ENCODE data around the gene APP. TPM values are rescaled to one million over a fixed set of nuclear protein-coding genes. Genes with fewer than 3 reads are reported as not detected.

APP gene
- total RNA-seq, 3 donors from 2014 or later: 56.2 to 61.1 (median 60.1) TPM

DNA sequence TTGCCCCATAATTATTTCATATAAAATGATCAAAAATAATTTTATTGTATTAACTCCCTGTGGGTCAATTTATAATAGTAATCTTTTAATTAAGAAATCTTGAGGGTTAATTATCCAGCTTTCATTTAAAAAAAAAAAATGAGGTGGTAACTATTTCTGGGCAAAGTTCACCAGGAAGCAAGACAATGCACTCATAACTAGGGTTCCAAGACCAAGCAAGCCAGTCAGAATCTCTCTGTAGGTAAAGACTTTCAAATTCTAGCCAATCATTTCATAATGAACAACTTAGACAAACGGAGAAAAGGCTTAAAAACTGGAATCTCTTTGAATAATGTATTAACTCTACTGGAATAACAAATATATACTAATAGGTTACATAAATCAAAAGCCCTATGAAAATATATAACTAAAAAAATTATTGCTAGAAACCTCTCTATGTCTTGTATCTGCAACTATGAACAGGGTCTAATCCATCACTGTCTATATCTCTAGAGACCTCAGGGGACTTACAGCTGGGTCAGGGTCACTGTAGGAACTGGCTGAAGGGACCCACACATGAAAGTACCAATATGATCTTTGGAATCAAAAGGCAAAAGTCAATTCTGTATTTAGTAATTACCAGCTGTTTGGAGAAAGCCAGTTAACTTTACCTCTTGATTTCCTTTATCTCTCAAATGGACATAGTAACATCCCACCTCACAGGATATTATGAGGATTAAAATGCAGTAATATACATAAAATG lies 43.3 kb downstream of the APP start:
- ATAC-seq (no peak), DNase-seq (no peak)
- Mint-ChIP-seq H3K27me3 (ENCODE audit: low read depth) (no peaks in the 10 kb centered on the region), H3K36me3 (ENCODE audit: insufficient read depth) (peaks cover 6% of the 10 kb centered on the region), H3K9me3 (no peaks in the 10 kb centered on the region), H3K4me3 (no peak overlapping the region), H3K4me1 (ENCODE audit: low read depth) (no peaks in the 10 kb centered on the region)

DNA sequence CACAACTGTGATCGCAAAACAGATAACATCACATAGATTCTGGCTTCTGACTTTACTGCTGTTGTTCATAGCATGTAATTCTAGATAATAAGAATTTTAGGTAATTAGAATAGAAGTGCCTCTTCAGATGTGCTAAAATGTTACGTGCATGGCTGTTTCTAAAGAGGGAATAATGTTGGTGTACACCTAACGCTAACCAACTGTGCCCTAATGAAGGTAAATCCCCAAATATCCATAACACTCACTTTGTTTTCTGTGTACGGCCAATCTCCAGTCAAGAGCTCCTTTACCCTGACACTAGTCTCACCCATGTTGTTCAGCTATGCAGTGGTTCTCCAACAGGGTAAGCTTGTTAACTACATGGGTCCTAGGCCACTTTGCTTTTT lies 44.4 kb downstream of the APP start:
- H3K27me3 Mint-ChIP-seq (ENCODE audit: low read depth): no peaks in the 10 kb centered on the region

DNA sequence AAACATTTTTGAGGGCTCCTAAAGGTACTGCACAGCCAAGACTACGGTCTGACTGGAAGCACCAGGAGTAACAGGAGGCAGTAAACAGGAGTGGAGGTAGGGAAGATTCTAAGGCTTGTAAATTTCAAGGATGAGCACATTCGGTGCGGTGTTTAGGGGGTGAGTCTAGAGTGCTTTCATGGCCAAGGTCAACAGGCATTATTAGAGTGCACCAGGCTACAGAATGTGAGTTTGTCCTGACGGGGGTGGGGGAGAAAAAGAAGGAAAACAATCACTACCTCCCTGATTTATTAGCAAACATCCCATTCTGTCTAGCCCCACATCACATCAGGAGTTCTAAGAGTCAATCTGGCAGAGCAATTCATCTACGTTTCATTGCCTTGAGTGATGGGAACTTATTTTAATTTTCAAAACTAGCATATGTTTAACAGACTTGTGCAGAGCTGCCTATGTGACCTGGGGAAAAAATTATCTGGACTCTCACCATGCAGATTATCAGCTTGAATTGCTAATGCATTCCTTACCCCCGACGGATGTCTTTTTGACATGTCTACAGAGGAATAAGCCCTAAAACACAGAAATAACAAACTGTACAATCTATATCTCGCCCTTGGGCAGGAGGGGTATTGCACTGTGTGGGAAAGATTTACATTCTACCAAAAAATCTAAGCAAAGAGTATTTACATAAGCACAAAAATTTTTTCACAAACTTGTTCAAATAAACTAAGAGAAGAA lies 45.0 kb downstream of the APP start:
- DNase-seq (no peak), ATAC-seq (no peak)
- Mint-ChIP-seq H3K36me3 (ENCODE audit: insufficient read depth) (peaks cover 6% of the 10 kb centered on the region), H3K27me3 (ENCODE audit: low read depth) (no peaks in the 10 kb centered on the region), H3K4me3 (no peak overlapping the region), H3K4me1 (ENCODE audit: low read depth) (no peaks in the 10 kb centered on the region), H3K9me3 (no peaks in the 10 kb centered on the region)

More for the DNA sequence above, 44.4 kb downstream of the APP start:
- H3K9me3 Mint-ChIP-seq: no peaks in the 10 kb centered on the region
- no peaks in the 10 kb centered on the region for H3K4me1 Mint-ChIP-seq (ENCODE audit: low read depth)
- no peak overlapping the region for H3K4me3 Mint-ChIP-seq
- no peak for DNase-seq
- no peak for ATAC-seq
- H3K36me3 Mint-ChIP-seq (ENCODE audit: insufficient read depth): peaks cover 6% of the 10 kb centered on the region

DNA sequence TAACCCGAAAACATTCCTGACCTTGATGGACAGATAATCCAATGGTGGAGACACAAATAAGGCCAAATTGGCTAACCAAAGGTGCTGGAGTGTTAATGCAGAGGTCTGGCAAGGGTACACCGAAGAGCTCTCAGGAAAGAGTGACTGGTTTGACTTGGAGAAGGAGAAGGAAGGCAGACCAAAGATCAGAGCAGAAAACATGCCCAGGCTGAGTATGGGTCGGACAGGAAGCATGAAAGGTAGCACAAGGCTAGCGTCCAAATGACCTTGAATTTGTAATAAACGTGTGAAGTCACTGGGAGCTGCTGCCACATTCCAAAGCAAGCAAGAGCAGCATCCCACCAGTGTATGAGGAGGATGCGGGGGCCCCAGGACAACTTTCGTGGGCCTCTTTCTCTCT lies 45.7 kb downstream of the APP start:
- no peak overlapping the region for H3K4me3 Mint-ChIP-seq
- H3K4me1 Mint-ChIP-seq (ENCODE audit: low read depth): no peaks in the 10 kb centered on the region
- no peaks in the 10 kb centered on the region for H3K27me3 Mint-ChIP-seq (ENCODE audit: low read depth)
- no peaks in the 10 kb centered on the region for H3K9me3 Mint-ChIP-seq
- no peak for DNase-seq
- ATAC-seq: no peak
- H3K36me3 Mint-ChIP-seq (ENCODE audit: insufficient read depth): peaks cover 6% of the 10 kb centered on the region

DNA sequence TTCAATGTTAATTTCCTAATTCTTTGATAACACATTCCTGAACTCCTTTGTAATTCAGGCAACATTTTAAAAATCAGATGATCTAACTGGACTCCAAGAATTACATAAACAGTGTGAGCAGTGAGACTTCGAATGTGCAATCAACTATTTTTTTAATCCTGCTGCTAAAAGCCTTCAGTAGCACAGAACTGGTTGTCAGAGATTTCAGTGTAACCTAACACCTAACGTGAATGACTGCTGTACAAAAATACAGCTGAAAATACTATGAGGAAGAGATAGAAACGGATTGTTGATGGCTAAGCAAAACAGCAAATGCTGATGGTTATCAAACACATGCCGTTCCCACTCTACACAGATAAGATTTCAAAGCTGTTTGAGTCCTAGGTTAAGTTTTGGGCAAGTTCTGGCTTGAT lies 46.1 kb downstream of the APP start:
- Mint-ChIP-seq H3K36me3 (ENCODE audit: insufficient read depth) (peaks cover 6% of the 10 kb centered on the region), H3K27me3 (ENCODE audit: low read depth) (no peaks in the 10 kb centered on the region)
- ATAC-seq: no peak

DNA sequence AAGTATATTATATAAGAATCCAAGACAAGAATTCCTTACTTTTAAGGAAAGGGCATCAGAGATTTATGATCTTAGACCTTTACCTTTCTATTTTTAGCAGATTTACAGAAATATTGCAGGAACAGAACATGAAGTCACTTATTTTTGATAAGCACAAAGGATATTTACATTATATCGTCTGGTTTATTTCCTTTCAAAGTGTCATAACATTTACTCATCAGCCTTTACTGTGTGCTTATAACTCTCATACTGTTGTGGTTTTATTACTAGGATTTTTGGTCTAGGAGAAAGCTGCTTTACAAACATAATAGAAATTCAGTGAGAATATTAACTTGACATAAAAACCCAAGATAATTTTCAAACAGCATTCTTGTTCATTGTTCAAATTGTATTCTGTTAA lies 47.6 kb downstream of the APP start:
- Mint-ChIP-seq H3K4me3 (no peak overlapping the region), H3K9me3 (no peaks in the 10 kb centered on the region), H3K36me3 (ENCODE audit: insufficient read depth) (no peaks in the 10 kb centered on the region), H3K4me1 (ENCODE audit: low read depth) (peaks cover 2% of the 10 kb centered on the region), H3K27me3 (ENCODE audit: low read depth) (no peaks in the 10 kb centered on the region)
- no peak for ATAC-seq
- DNase-seq: no peak

More for the DNA sequence above, 46.1 kb downstream of the APP start:
- Mint-ChIP-seq H3K9me3 (no peaks in the 10 kb centered on the region), H3K4me3 (no peak overlapping the region), H3K4me1 (ENCODE audit: low read depth) (peaks cover under 1% of the 10 kb centered on the region)
- no peak for DNase-seq

DNA sequence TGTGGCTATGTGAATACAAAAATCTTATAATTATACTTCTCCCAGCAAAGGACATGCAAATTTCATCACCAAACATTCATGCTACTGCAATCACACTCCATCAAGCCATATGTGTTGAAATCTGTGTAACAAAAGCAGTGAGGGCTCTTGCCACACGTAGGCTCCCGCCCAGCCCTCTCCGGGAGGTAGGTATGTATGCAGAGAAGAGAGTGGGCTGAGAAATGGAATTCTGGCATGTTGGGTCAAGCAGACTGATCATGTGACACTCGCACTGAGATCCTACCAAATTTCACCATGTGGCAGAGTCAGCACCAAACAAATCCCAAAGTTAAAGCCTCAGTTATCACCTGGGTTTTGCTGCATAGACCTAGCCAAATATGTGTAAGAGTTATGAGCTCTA lies 49.7 kb downstream of the APP start:
- no peaks in the 10 kb centered on the region for H3K9me3 Mint-ChIP-seq

DNA sequence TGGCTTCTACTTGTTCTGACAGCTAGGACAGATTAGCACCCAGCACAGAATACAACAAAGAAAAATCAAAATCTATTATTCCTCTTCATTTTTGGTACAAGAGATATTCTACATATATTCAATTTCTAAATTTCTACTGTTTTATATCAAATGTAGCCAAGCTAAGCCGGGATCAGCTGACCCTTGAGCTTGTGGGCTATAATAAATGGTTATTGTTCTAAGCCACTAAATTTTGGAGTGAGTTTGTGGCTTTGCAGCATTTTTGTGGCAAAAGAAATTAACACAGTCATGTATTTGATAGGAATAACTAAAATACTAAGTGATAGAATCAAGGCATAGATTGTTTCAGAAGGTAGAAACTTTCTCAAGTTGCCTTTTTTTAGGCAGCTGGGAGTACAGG lies 50.7 kb downstream of the APP start:
- Mint-ChIP-seq H3K27me3 (ENCODE audit: low read depth) (no peaks in the 10 kb centered on the region), H3K4me3 (no peak overlapping the region), H3K36me3 (ENCODE audit: insufficient read depth) (peaks cover 3% of the 10 kb centered on the region), H3K9me3 (no peaks in the 10 kb centered on the region), H3K4me1 (ENCODE audit: low read depth) (peaks cover 9% of the 10 kb centered on the region)
- no peak for ATAC-seq
- no peak for DNase-seq

More for the DNA sequence above, 49.7 kb downstream of the APP start:
- no peak overlapping the region for H3K4me3 Mint-ChIP-seq
- no peaks in the 10 kb centered on the region for H3K36me3 Mint-ChIP-seq (ENCODE audit: insufficient read depth)
- H3K4me1 Mint-ChIP-seq (ENCODE audit: low read depth): peaks cover 4% of the 10 kb centered on the region
- H3K27me3 Mint-ChIP-seq (ENCODE audit: low read depth): no peaks in the 10 kb centered on the region
- no peak for ATAC-seq
- DNase-seq: no peak

DNA sequence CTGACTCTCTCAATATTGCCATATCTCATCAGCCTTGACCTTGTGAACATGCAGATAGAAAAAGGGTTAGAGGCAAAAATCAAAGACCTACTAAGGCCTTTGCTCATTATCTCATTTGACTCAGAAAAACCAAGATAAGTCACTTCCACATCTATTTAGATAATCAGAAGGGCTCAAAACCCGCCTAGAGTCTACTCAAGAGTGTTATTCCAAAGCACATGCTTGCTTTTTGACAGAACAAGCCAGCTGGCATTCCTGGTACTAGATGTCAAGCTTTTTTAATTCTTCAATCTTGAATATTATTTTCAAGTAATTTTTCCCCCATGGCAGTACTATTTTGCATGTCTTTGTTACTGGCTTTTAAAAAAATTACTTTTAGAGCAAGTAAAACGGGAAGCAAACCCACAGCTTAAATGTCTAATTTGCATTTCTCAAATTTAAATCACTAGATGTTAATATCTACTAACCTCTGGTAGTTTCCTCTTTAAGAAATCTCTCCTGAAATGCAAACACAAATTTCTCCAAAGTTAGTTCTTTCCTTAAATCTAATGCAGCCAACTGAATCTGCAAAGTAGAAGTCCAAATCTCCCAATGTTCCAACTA lies 51.5 kb downstream of the APP start:
- Mint-ChIP-seq H3K4me1 (ENCODE audit: low read depth) (peaks cover 9% of the 10 kb centered on the region), H3K36me3 (ENCODE audit: insufficient read depth) (peaks cover 3% of the 10 kb centered on the region), H3K9me3 (no peaks in the 10 kb centered on the region), H3K27me3 (ENCODE audit: low read depth) (no peaks in the 10 kb centered on the region), H3K4me3 (no peak overlapping the region)
- ATAC-seq (no peak), DNase-seq (no peak)

DNA sequence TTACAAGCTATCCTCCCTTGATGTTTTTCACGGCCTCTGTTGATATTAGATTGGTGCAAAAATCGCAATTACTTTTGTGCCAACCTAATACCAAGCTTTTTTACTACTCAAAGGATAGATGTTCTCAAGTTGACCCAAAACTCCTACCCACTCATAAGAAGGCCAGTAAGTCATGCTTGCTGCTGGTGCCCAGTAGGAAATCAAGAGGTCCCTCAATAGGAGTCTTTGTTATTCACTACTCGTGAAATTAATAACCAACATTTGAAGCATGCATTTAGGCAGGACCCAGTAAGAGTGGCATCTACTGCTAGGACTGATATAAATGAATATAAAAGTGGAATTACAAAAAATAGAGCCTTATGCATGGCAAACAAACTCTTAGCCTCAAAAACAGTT lies 52.6 kb downstream of the APP start:
- no peaks in the 10 kb centered on the region for H3K9me3 Mint-ChIP-seq
- ATAC-seq (no peak), DNase-seq (no peak)
- H3K4me3 Mint-ChIP-seq: no peak overlapping the region
- peaks cover 3% of the 10 kb centered on the region for H3K36me3 Mint-ChIP-seq (ENCODE audit: insufficient read depth)
- H3K27me3 Mint-ChIP-seq (ENCODE audit: low read depth): no peaks in the 10 kb centered on the region
- H3K4me1 Mint-ChIP-seq (ENCODE audit: low read depth): peaks cover 9% of the 10 kb centered on the region

DNA sequence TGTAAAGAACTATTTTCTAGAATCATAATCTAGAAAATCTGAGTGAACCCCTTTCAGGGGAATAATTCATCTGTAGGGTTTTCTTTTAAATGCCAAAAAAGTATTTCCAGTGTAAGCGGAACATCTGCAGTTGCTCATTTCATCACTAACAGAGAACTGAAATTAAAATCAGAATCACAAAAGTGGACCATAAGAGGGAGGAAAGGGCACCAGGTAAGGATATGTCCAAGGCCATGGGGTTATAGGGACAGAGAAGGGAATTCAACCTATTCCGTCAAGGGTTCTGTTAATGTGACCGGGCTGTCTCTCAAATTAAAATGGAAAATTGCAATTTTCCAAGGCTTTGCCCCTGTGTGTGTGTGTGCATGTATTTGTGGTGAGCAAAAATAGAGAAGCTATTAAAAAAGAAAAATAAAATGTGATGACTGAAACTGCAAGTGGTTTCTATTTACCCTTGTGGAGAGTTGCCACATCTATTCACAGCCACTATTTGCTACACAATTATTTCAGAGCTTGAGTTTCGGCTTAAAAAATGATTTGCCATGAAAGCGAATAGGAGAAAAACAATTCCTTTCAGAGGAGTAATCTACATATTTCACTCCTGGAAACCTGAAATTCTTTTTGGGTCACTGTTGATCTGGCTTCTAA lies 53.1 kb downstream of the APP start:
- H3K9me3 Mint-ChIP-seq: no peaks in the 10 kb centered on the region
- DNase-seq: no peak
- no peak overlapping the region for H3K4me3 Mint-ChIP-seq
- H3K4me1 Mint-ChIP-seq (ENCODE audit: low read depth): peaks cover 9% of the 10 kb centered on the region
- H3K27me3 Mint-ChIP-seq (ENCODE audit: low read depth): no peaks in the 10 kb centered on the region
- no peak for ATAC-seq
- peaks cover 3% of the 10 kb centered on the region for H3K36me3 Mint-ChIP-seq (ENCODE audit: insufficient read depth)

DNA sequence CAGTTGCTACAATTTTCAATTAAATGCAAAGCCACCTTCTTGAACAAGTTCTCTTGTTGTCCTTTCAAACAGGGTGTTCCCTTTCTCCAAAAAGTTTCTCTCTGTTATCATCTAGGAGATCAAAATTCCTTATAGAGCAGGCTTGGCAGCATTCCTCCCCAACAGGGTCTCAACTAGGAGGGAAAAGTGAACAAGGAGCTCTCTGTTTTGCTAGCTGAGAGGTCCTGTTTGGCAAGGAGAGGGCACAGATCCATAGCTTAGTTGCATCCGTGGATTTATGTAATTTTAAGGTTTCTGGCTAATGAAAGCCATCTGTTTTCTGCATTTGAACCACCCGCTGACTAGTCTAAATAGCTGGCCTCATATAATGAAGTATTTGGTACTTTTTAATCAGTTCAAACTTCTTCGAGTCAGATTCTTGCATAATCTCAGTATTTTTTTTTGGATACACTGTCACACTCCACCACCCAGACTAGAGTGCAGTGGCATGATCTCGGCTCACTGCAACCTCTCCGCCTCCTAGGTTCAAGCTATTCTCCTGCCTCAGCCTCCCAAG lies 54.0 kb downstream of the APP start:
- no peak for ATAC-seq
- Mint-ChIP-seq H3K9me3 (no peaks in the 10 kb centered on the region), H3K4me1 (ENCODE audit: low read depth) (peaks cover 9% of the 10 kb centered on the region), H3K27me3 (ENCODE audit: low read depth) (no peaks in the 10 kb centered on the region), H3K4me3 (no peak overlapping the region), H3K36me3 (ENCODE audit: insufficient read depth) (peaks cover 3% of the 10 kb centered on the region)
- no peak for DNase-seq

DNA sequence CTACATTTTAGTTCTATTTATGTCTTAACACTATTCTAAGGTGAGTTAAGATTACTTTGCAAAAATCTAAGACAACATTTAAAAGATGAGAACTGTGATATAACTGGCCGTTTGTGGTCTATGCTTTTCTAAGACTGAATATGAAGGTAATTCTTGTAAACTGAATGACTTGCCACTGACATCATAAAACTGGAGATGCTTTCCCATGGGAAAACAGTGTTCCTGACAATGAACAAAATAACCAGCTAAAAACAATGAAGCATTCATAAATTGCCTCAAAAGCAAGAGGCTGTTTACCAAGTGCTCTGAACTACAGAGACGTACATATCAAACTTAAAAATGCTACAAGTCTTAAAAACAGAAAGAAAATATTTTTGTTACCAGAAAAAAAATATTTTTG lies 54.7 kb downstream of the APP start:
- no peak overlapping the region for H3K4me3 Mint-ChIP-seq

DNA sequence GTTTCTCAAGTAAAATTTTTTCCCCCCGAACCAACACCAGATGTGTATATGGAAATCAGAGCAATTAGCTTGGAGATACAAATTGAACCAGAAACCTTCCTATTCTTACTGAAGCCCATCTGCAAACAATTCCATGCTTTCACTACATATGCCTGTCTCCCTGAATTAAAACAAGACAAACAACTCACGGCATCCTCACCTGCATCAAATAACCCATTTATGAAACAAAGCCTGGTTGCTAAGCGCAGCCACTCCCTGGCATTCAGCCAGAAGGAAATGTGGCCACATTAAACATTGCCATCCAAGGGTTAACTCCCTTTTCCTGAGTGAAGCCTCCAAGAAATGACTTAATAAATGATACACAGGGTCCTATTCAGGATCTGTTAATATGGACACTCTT lies 55.3 kb downstream of the APP start:
- no peak overlapping the region for H3K4me3 Mint-ChIP-seq
- H3K4me1 Mint-ChIP-seq (ENCODE audit: low read depth): peaks cover 9% of the 10 kb centered on the region
- H3K27me3 Mint-ChIP-seq (ENCODE audit: low read depth): no peaks in the 10 kb centered on the region
- DNase-seq: no peak
- no peaks in the 10 kb centered on the region for H3K9me3 Mint-ChIP-seq
- peaks cover 9% of the 10 kb centered on the region for H3K36me3 Mint-ChIP-seq (ENCODE audit: insufficient read depth)
- no peak for ATAC-seq

More for the DNA sequence above, 54.7 kb downstream of the APP start:
- Mint-ChIP-seq H3K9me3 (no peaks in the 10 kb centered on the region), H3K36me3 (ENCODE audit: insufficient read depth) (peaks cover 9% of the 10 kb centered on the region), H3K4me1 (ENCODE audit: low read depth) (peaks cover 9% of the 10 kb centered on the region), H3K27me3 (ENCODE audit: low read depth) (no peaks in the 10 kb centered on the region)
- ATAC-seq (no peak), DNase-seq (no peak)

Measured in activated T-cell treated with anti-CD3 and anti-CD28 coated beads, Interleukin-2, amount 50 U/mL, for 4 hours (primary cell).